K562 (cell line): ENCODE data around the gene GLG1. TPM values are rescaled to one million over a fixed set of nuclear protein-coding genes. Genes with fewer than 3 reads are reported as not detected.

Experiments used
- ATAC-seq: fragments of 200-7000 bp; cut with Tn5 transposase; 3 replicates; pipeline ENCODE4 v1.9.1; 2020; ENCODE audit warnings: moderate library complexity
- BruUV-seq: library from RNA; stranded (reverse); fragments of 400-500 nt; replicated peaks from 2 replicates; lab custom pipeline; 2021; lab: Mats Ljungman, UMichigan
- CTCF ChIA-PET: fragments of 300-600 bp; formaldehyde crosslinking; extraction: SDS; loops from one replicate; lab custom pipeline; 2021; ENCODE audit warnings: low intra/inter-chr PET ratio; lab: Yijun Ruan, JAX
- POLR2A ChIA-PET: fragments of 300-600, 350-650 bp; sonication (Branson Sonifier 250); formaldehyde crosslinking; extraction: SDS; loops from one replicate; lab custom pipeline; 2021; ENCODE audit warnings: antibody characterized with exemption, inconsistent platforms; lab: Yijun Ruan, JAX
- DNase-seq, 4 experiments: peaks; one replicate each; pipeline versions ENCODE4 v3.0.0 to v3.0.0-alpha.2; 2011 to 2018; ENCODE audit warnings: low spot score in 3 of 4, mixed read lengths in 3 of 4; ENCODE audit errors: extremely low read depth in 1 of 4
- FAIRE-seq: peaks from 2 replicates; lab custom pipeline; 2011; peaks lifted over from hg19 to GRCh38; lab: Jason Lieb, UNC
- H2AFZ ChIP-seq: 2 replicates; pipeline ENCODE4 v1.6.0; 2011; ENCODE audit warnings: low read depth, low read length, control low read depth, inconsistent platforms
- H3K27ac ChIP-seq: fragments of 200-600 bp; 3 replicates; pipeline ENCODE4 v1.8.0; 2011; ENCODE audit warnings: low read depth, mild to moderate bottlenecking, control low read depth, inconsistent platforms, low read length, moderate library complexity, mixed read lengths; ENCODE audit errors: extremely low read depth
- H3K27me3 ChIP-seq, 2 experiments: fragments of 300-600 bp in 1 of 2; 2 replicates in 1 of 2; 3 replicates in 1 of 2; pipeline versions ENCODE4 v1.6.0 to v1.8.0; 2011; ENCODE audit warnings: inconsistent platforms in 2 of 2, low read length in 2 of 2, mild to moderate bottlenecking in 1 of 2, mixed read lengths in 1 of 2, moderate library complexity in 1 of 2; ENCODE audit not compliant: control insufficient read depth in 2 of 2, insufficient read depth in 2 of 2
- H3K36me3 ChIP-seq: fragments of 300-600 bp; 3 replicates; pipeline ENCODE4 v1.8.0; 2011; ENCODE audit warnings: mild to moderate bottlenecking, low read length, inconsistent platforms; ENCODE audit not compliant: control insufficient read depth, insufficient read depth
- H3K4me1 ChIP-seq, 2 experiments: fragments of 200-600 bp in 1 of 2; replicated peaks in 1 of 2; 2 replicates in 1 of 2; 3 replicates in 1 of 2; pipeline versions ENCODE4 v1.5.1 to v1.8.0; 2011; ENCODE audit warnings: inconsistent platforms in 2 of 2, low read length in 2 of 2, mild to moderate bottlenecking in 1 of 2, mixed read lengths in 1 of 2, moderate library complexity in 1 of 2; ENCODE audit not compliant: control insufficient read depth in 2 of 2, insufficient read depth in 2 of 2
- H3K4me2 ChIP-seq: 2 replicates; pipeline ENCODE4 v1.6.1; 2011; ENCODE audit warnings: low read length, control low read depth, inconsistent platforms, mixed read lengths; ENCODE audit not compliant: insufficient read depth
- H3K4me3 ChIP-seq: fragments of 200-600 bp; sonication (generic), shearing (Covaris generic); 2 replicates; pipeline ENCODE4 v1.5.1; 2016; ENCODE audit warnings: control low read depth, inconsistent platforms
- H3K79me2 ChIP-seq: fragments of 200-600 bp; 3 replicates; pipeline ENCODE4 v1.8.0; 2011; ENCODE audit warnings: low read length, inconsistent platforms; ENCODE audit not compliant: control insufficient read depth, insufficient read depth
- H3K9ac ChIP-seq, 2 experiments: 2 replicates each; pipeline versions ENCODE4 v1.6.0 to v1.6.1; 2011; ENCODE audit warnings: low read depth in 2 of 2, low read length in 2 of 2, control low read depth in 1 of 2, inconsistent platforms in 1 of 2, mild to moderate bottlenecking in 1 of 2, mixed read lengths in 1 of 2; ENCODE audit not compliant: insufficient read depth in 1 of 2
- H3K9me1 ChIP-seq: one replicate; pipeline ENCODE4 v1.6.0; 2011; ENCODE audit warnings: inconsistent platforms, mild to moderate bottlenecking, low read length, moderate library complexity; ENCODE audit not compliant: control insufficient read depth, insufficient read depth
- H3K9me3 ChIP-seq: replicated peaks from 2 replicates; pipeline ENCODE4 v1.5.1; 2011; ENCODE audit warnings: low read depth, low read length, inconsistent platforms; ENCODE audit not compliant: control insufficient read depth, insufficient read depth
- H4K20me1 ChIP-seq: replicated peaks from 2 replicates; pipeline ENCODE4 v1.6.1; 2011; ENCODE audit warnings: low read length, inconsistent platforms, mixed read lengths; ENCODE audit not compliant: control insufficient read depth, insufficient read depth
- ARID1B ChIP-seq: fragments of 450-650 bp; IDR thresholded peaks from 2 replicates; pipeline ENCODE4 v1.6.1; 2016; ENCODE audit warnings: antibody characterized with exemption, mild to moderate bottlenecking, inconsistent platforms
- ATF2 ChIP-seq: sonication (generic); formaldehyde crosslinking; IDR thresholded peaks from 2 replicates; pipeline ENCODE4 v1.8.1; 2022; ENCODE audit warnings: missing genetic modification reagents
- DPF2 ChIP-seq: fragments of 450-650 bp; IDR thresholded peaks from 2 replicates; pipeline ENCODE4 v1.6.1; 2016
- FOSL1 ChIP-seq: fragments of 200-800 bp; sonication (Bioruptor generic); conservative IDR thresholded peaks from 2 replicates; pipeline ENCODE4 v1.6.1; 2016; ENCODE audit warnings: missing genetic modification characterization, missing compliant biosample characterization
- JUN ChIP-seq, 2 experiments: sonication (generic) in 1 of 2; formaldehyde crosslinking in 1 of 2; IDR thresholded peaks; 2 replicates each; pipeline versions ENCODE4 v1.6.1 to v1.8.0; 2012 to 2022; ENCODE audit warnings: borderline replicate concordance in 2 of 2, mild to moderate bottlenecking in 2 of 2, improper control_type of control experiment in 1 of 2, low read depth in 1 of 2, low read length in 1 of 2, missing genetic modification reagents in 1 of 2
- JUND ChIP-seq, 2 experiments: IDR thresholded peaks; 2 replicates in 1 of 2; 3 replicates in 1 of 2; pipeline ENCODE4 v1.6.1; 2011; ENCODE audit warnings: borderline replicate concordance in 2 of 2, low read depth in 2 of 2, low read length in 2 of 2, improper control_type of control experiment in 1 of 2, missing biosample characterization in 1 of 2, missing genetic modification characterization in 1 of 2, missing genetic modification reagents in 1 of 2
- MAZ ChIP-seq, 2 experiments: fragments of 450-650 bp in 1 of 2; sonication (generic) in 1 of 2; formaldehyde crosslinking; IDR thresholded peaks in 1 of 2; conservative IDR thresholded peaks in 1 of 2; 2 replicates each; pipeline versions ENCODE4 v1.4.0 to v1.5.0; 2020; ENCODE audit warnings: mild to moderate bottlenecking in 1 of 2, missing genetic modification reagents in 1 of 2
- MCM2 ChIP-seq: fragments of 450-650 bp; IDR thresholded peaks from 2 replicates; pipeline ENCODE4 v1.6.1; 2017; ENCODE audit warnings: low read depth, mild to moderate bottlenecking
- RBM39 ChIP-seq: fragments of 200-400 bp; formaldehyde crosslinking; optimal IDR thresholded peaks from 2 replicates; pipeline ENCODE3; 2018; ENCODE audit warnings: low read depth, low read length
- SMARCA4 ChIP-seq: fragments of 450-650 bp; IDR thresholded peaks from 2 replicates; pipeline ENCODE4 v1.6.1; 2016
- SMARCE1 ChIP-seq: fragments of 450-650 bp; IDR thresholded peaks from 2 replicates; pipeline ENCODE4 v1.7.1; 2016; ENCODE audit warnings: mild to moderate bottlenecking
- SNIP1 ChIP-seq: fragments of 450-650 bp; IDR thresholded peaks from 2 replicates; pipeline ENCODE4 v1.7.1; 2017; ENCODE audit warnings: low read depth, mild to moderate bottlenecking
- TBL1XR1 ChIP-seq, 2 experiments: IDR thresholded peaks; 2 replicates each; pipeline ENCODE4 v1.6.1; 2012; ENCODE audit warnings: improper control_type of control experiment in 2 of 2, low read length in 2 of 2, mild to moderate bottlenecking in 1 of 2
- TRIM25 ChIP-seq: fragments of 450-650 bp; IDR thresholded peaks from 2 replicates; pipeline ENCODE4 v1.7.0; 2016; ENCODE audit warnings: borderline replicate concordance
- ZNF121 ChIP-seq: sonication (generic); formaldehyde crosslinking; conservative IDR thresholded peaks from 2 replicates; pipeline ENCODE4 v1.8.0; 2022; ENCODE audit warnings: missing genetic modification reagents
- ZNF384 ChIP-seq: IDR thresholded peaks from 2 replicates; pipeline ENCODE4 v1.6.1; 2012; ENCODE audit warnings: low read depth, low read length, improper control_type of control experiment
- ZNF707 ChIP-seq: fragments of 250-450 bp; sonication (Bioruptor Pico); conservative IDR thresholded peaks from 2 replicates; pipeline ENCODE4 v1.8.0; 2022; ENCODE audit warnings: inconsistent platforms, mild to moderate bottlenecking, moderate library complexity
- WGBS: fragments of 100-300 bp; shearing (Covaris generic); methylation state at CpG from one replicate; pipeline ENCODE4 v1.1.6; 2016; ENCODE audit warnings: low coverage, mixed read lengths; ENCODE audit not compliant: insufficient coverage; ENCODE audit errors: missing lambda C conversion rate; 5-methylcytosine and 5-hydroxymethylcytosine counted together
- in situ Hi-C: fragments of 300-500 bp; cut with MboI; formaldehyde crosslinking; loops from 4 replicates; pipeline ENCODE4 v1.15.0; 2018; ENCODE audit warnings: inconsistent platforms, mixed read lengths
- intact Hi-C: fragments of 100-400 bp; cut with micrococcal nuclease; formaldehyde crosslinking; loops from 2 replicates; pipeline ENCODE4 v1.14.2; 2022
- polyA plus RNA-seq, 8 experiments: library from polyadenylated mRNA; depleted of rRNA in 4 of 8; stranded (reverse) in 5 of 8; unstranded in 3 of 8; fragments of >200 nt; fragmentation: Nextera tagmentation in 2 of 8; fragmentation: Illumina TruSeq in 1 of 8; extraction: Ambion mirVana in 2 of 8; extraction: Trizol in 1 of 8; gene quantifications; 2 replicates each; pipeline versions ENCODE4 v1.2.1 to v1.2.3, GENCODE V29; 2011 to 2014; ENCODE audit warnings: inconsistent platforms in 1 of 8, missing spikeins in 1 of 8
- total RNA-seq, 7 experiments: library from RNA; depleted of rRNA in 6 of 7; stranded (reverse); fragments of >200 nt in 6 of 7; fragmentation: Illumina TruSeq in 2 of 7; extraction: Trizol in 2 of 7; gene quantifications; 2 replicates each; pipeline versions ENCODE4 v1.2.1 to v1.2.3, GENCODE V29; 2011 to 2021; ENCODE audit warnings: low replicate concordance in 1 of 7
- TF ChIP-seq, protein P1 (sequence below), 2 experiments: fragments of 450-650 bp in 1 of 2; sonication (generic) in 1 of 2; formaldehyde crosslinking in 1 of 2; IDR thresholded peaks in 1 of 2; conservative IDR thresholded peaks in 1 of 2; 2 replicates each; pipeline versions ENCODE4 v1.6.1 to v1.8.1; 2016 to 2023; ENCODE audit warnings: mild to moderate bottlenecking in 2 of 2, moderate library complexity in 2 of 2, inconsistent platforms in 1 of 2, missing genetic modification reagents in 1 of 2

The GLG1 gene
- total and polyA plus RNA-seq, 9 of the 15 experiments (the other 6 are each of a cell fraction or from before 2014, with no cell fraction given): 6.2 to 36.0 (median 23.6) TPM

DNA sequence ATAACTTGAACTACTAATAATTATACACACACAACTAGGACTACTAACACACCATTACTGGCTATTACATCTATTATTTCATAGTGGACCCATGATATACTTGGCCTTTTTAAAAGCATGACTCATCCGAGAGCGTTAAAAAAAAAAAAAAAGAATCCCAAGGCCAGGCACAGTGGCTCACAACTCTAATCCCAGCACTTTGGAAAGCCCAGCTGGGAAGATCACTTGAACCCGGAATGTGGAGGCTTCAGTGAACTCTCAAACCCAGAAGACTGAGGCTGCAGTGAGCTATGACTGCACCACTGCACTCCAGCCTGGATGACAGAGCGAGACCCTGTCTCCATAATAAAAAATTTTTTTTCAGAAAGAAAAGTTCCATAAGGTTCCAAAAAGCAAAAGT lies 3.1 kb downstream of the GLG1 start:
- Histone ChIP-seq H4K20me1 (0 out of 2 replicates have a peak, but pooled peaks cover 4% of the 10 kb centered on the region), H3K9me3 (no peaks in the 10 kb centered on the region), H3K4me3 (peak overlapping the region; percentile 99; the same call in 1 of the 2 replicates), H3K9me1 (no peaks in the 10 kb centered on the region), H3K27ac (peak overlapping the region; percentile 9), H3K4me1 (peaks cover 14 to 23% of the 10 kb centered on the region in 2 experiments), H3K9ac (peak overlapping the region; percentile 27 to 59; a peak in 3 of 4 replicates), H2AFZ (no peak overlapping the region), H3K27me3 (no peaks in the 10 kb centered on the region), H3K79me2 (peaks cover 78% of the 10 kb centered on the region), H3K36me3 (no peaks in the 10 kb centered on the region), H3K4me2 (peak overlapping the region; percentile 90)
- 8% methylated on average over 4 of the region's 4 CpGs for WGBS
- no peak for ATAC-seq
- BruUV-seq: no TSS peak
- FAIRE-seq: peak; percentile 26
- in situ Hi-C loops (no loop called here), intact Hi-C loops (loop anchor here (5.0 kb wide), 1 partner anchor 42 kb away; no protein-coding TSS in a partner anchor)
- POLR2A ChIA-PET: interaction anchor here (1.2 kb wide), 2 partner anchors 13 to 36 kb away, joined by 4 read pairs; no protein-coding TSS in a partner anchor
- no peak for DNase-seq
- CTCF ChIA-PET: no interaction called here
- 0 out of 2 replicates have a peak, but pooled peaks have one; percentile 19 for TF ChIP-seq ZNF121 (CRISPR knock-in tag)
- TF ChIP-seq FOSL1 (tag): peak; percentile 86
- TF ChIP-seq, protein P1, sequence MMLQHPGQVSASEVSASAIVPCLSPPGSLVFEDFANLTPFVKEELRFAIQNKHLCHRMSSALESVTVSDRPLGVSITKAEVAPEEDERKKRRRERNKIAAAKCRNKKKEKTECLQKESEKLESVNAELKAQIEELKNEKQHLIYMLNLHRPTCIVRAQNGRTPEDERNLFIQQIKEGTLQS (IDR thresholded peaks at IDR 0.05): peak; percentile 92
- TF ChIP-seq, protein P1 (CRISPR knock-in tag; conservative IDR thresholded peaks at IDR 0.05): peak; percentile 53; the same call in 1 of the 2 replicates
- peak; percentile 39; the same call in 1 of the 2 replicates for TF ChIP-seq DPF2
- no peak for TF ChIP-seq MCM2
- no peak for TF ChIP-seq RBM39
- TF ChIP-seq SMARCA4: 0 out of 2 replicates have a peak, but pooled peaks have one; percentile 45
- TF ChIP-seq TBL1XR1 (IDR thresholded peaks at IDR 0.05; ENCODE audit: low read length in 2 of 2): no peak
- no peak for TF ChIP-seq ATF2 (CRISPR knock-in tag)
- TF ChIP-seq ZNF707: no peak
- 0 out of 2 replicates have a peak, but pooled peaks have one; percentile 43 for TF ChIP-seq SMARCE1
- TF ChIP-seq JUND (IDR thresholded peaks at IDR 0.05; ENCODE audit: borderline replicate concordance, low read depth, low read length): peak; percentile 89
- TF ChIP-seq JUND (tag; IDR thresholded peaks at IDR 0.05; ENCODE audit: borderline replicate concordance, low read depth, low read length): peak; percentile 82
- TF ChIP-seq MAZ (CRISPR knock-in tag; conservative IDR thresholded peaks at IDR 0.05 in 1 of 2, IDR thresholded peaks at IDR 0.05 in 1 of 2): no peak
- TF ChIP-seq SNIP1: peak; percentile 52; the same call in 1 of the 2 replicates
- no peak for TF ChIP-seq TRIM25
- peak; percentile 62; the same call in 1 of the 2 replicates for TF ChIP-seq JUN (IDR thresholded peaks at IDR 0.05; ENCODE audit: borderline replicate concordance, low read depth, low read length)
- no peak for TF ChIP-seq JUN (CRISPR knock-in tag; IDR thresholded peaks at IDR 0.05; ENCODE audit: borderline replicate concordance)
- peak; percentile 93 for TF ChIP-seq ZNF384
- peak; percentile 33; the same call in 1 of the 2 replicates for TF ChIP-seq ARID1B
